Endothelial cell (in vitro differentiated cells): Measurements from ENCODE around the gene KRT2. TPM values are rescaled to one million over a fixed set of nuclear protein-coding genes. Genes with fewer than 3 reads are reported as not detected.

Source experiments
- DNase-seq: peaks from one replicate; pipeline ENCODE4 v3.0.0; 2021; ENCODE audit warnings: low spot score
- H3K27ac Mint-ChIP-seq: one replicate; pipeline ENCODE4 v1.8.0; 2021; ENCODE audit warnings: mixed read lengths, inconsistent platforms; ENCODE audit not compliant: unreplicated experiment
- H3K27me3 Mint-ChIP-seq: one replicate; pipeline ENCODE4 v1.8.0; 2021; ENCODE audit warnings: mild to moderate bottlenecking, moderate library complexity, mixed read lengths, inconsistent platforms; ENCODE audit not compliant: unreplicated experiment
- H3K36me3 Mint-ChIP-seq: one replicate; pipeline ENCODE4 v1.8.0; 2021; ENCODE audit warnings: mild to moderate bottlenecking, low read depth, mixed read lengths, inconsistent platforms; ENCODE audit not compliant: unreplicated experiment
- H3K4me1 Mint-ChIP-seq: one replicate; pipeline ENCODE4 v1.8.0; 2021; ENCODE audit warnings: mild to moderate bottlenecking, mixed read lengths, inconsistent platforms; ENCODE audit not compliant: unreplicated experiment
- H3K4me3 Mint-ChIP-seq: one replicate; pipeline ENCODE4 v1.8.0; 2021; ENCODE audit warnings: mild to moderate bottlenecking, mixed read lengths, inconsistent platforms; ENCODE audit not compliant: unreplicated experiment
- H3K9me3 Mint-ChIP-seq: one replicate; pipeline ENCODE4 v1.8.0; 2021; ENCODE audit warnings: mixed read lengths, inconsistent platforms; ENCODE audit not compliant: unreplicated experiment
- total RNA-seq: library from RNA; stranded (reverse); fragmentation: NEBNext Ultra II Directional; extraction: Animal tissue kit (Norgen Biotek cat#: 25700); gene quantifications from one replicate; pipeline ENCODE4 v1.2.1, GENCODE V29; 2021; ENCODE audit not compliant: unreplicated experiment
- TF ChIP-seq, protein P1 (sequence below): fragments of 200-600 bp; sonication (generic); IDR thresholded peaks from one replicate; pipeline ENCODE4 v1.5.0; 2021; ENCODE audit warnings: antibody characterized with exemption; ENCODE audit not compliant: unreplicated experiment

Gene KRT2
- total RNA-seq, 1 donor from 2014 or later = not detected

DNA sequence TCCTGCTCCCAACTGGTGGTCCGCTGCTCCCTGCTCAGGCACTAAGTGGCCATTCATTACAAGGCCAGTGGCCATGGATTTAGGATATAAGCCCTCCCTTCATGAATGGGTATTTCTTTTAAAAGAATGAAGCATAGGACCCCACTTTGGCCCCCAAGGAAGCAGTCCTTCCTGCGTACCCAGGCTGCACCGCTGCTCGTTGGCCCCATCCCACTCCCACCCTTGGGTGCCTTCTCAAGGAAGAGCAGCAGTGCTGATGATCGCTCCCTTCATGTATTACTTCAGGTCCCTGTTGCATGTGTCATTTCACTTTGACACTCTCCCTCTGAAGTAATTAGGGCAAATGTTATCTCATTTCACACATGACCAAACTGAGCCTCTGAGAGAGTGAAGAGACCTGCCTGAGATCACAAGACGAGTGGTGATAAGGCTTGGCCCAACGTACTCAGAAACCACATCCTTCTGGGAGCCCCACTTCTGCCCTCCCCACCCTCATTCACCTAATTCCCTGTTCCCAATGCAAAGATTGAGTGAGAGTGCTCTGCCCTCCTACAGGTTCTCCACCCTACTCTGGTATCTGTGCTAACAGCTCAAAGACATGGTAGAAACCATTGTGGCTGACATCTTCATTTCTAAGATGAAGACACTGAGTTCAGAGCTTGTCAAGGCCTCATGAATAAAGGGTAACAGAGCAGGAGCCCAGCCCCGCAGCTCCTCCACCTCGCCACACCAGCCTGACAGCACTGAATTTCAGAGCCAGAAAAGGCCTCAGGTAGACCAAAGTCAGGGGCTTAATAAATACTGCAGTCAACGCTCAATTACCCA lies 10.3 kb upstream of the KRT2 start:
- Mint-ChIP-seq H3K4me1 (no peaks in the 10 kb centered on the region), H3K36me3 (no peaks in the 10 kb centered on the region), H3K27ac (no peak overlapping the region), H3K4me3 (no peak overlapping the region), H3K9me3 (no peaks in the 10 kb centered on the region), H3K27me3 (peaks cover 3% of the 10 kb centered on the region)
- DNase-seq = no peak
- TF ChIP-seq, protein P1, sequence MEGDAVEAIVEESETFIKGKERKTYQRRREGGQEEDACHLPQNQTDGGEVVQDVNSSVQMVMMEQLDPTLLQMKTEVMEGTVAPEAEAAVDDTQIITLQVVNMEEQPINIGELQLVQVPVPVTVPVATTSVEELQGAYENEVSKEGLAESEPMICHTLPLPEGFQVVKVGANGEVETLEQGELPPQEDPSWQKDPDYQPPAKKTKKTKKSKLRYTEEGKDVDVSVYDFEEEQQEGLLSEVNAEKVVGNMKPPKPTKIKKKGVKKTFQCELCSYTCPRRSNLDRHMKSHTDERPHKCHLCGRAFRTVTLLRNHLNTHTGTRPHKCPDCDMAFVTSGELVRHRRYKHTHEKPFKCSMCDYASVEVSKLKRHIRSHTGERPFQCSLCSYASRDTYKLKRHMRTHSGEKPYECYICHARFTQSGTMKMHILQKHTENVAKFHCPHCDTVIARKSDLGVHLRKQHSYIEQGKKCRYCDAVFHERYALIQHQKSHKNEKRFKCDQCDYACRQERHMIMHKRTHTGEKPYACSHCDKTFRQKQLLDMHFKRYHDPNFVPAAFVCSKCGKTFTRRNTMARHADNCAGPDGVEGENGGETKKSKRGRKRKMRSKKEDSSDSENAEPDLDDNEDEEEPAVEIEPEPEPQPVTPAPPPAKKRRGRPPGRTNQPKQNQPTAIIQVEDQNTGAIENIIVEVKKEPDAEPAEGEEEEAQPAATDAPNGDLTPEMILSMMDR = no peak

DNA sequence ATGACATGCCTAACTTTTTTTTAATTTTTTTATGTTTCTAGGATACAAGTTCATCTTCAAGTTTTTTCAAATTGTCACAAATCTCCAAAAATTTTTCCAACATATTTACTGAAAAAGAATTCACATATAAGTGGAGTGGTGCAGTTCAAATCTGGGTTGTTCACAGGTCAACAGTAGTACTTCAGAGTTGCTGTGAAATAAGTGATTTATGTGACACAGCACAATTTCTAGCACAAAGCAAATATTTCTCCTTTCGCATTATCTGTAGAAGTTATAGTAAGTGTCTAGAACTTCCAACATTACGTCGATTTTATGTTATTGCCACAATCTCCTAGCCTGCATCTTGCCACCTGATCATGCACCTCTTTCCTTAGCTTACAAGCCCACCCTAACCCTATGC lies 9.7 kb upstream of the KRT2 start:
- Mint-ChIP-seq H3K36me3 (no peaks in the 10 kb centered on the region), H3K27ac (no peak overlapping the region), H3K4me1 (peaks cover 2% of the 10 kb centered on the region), H3K9me3 (no peaks in the 10 kb centered on the region), H3K4me3 (no peak overlapping the region), H3K27me3 (peaks cover 3% of the 10 kb centered on the region)
- TF ChIP-seq, protein P1 = no peak
- DNase-seq = no peak

DNA sequence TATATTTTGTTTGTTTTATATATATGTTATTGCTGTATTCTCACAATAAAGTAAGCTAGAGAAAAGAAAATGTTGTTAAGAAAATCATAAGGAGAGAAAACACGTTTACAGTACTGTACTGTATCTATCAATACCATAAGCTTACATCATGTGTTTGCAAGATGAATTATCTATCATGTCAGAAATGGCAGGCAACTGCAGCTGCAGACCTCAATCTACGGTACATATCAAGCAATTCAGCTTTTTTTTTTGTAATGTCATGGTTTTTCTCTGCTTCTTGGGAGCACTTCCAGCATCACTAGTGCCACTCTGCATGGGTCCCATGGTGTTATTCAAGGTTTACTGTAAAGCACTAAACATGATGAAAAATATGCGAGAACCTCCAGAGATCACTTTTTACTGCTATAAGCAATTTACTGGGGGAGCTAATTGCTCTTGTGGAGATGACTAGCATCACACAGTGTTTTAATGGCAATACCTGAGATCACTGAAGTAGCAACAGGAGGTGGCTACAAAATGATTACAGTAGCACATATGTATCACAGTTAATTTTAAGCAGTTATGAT lies 9.0 kb upstream of the KRT2 start:
- TF ChIP-seq, protein P1 = no peak
- Mint-ChIP-seq H3K9me3 (no peaks in the 10 kb centered on the region), H3K27ac (no peak overlapping the region), H3K27me3 (peaks cover 6% of the 10 kb centered on the region), H3K36me3 (no peaks in the 10 kb centered on the region), H3K4me1 (peaks cover 8% of the 10 kb centered on the region), H3K4me3 (no peak overlapping the region)
- DNase-seq = no peak

DNA sequence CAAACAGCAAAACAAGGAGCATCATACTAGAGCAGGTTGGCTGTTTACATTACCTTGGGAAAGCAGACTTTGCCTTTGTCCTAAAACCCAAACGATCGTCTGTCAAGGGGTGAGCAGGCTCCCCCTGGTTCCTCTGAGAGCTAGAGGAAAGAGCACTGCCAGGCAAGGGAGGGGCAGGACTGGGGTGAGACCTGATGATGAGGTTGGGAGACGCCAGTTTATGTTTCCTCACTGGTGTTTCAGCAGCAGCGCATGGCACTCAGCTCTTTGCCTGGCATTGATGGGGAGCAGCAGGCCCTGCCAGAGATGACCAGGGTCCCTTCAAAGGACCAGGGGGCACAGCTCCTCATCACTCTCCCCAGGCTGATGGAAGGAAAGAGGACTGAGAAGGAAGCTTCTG lies 7.9 kb upstream of the KRT2 start:
- Mint-ChIP-seq H3K9me3 (no peaks in the 10 kb centered on the region), H3K4me1 (peaks cover 15% of the 10 kb centered on the region), H3K27me3 (peaks cover 8% of the 10 kb centered on the region), H3K4me3 (no peak overlapping the region), H3K36me3 (no peaks in the 10 kb centered on the region), H3K27ac (no peak overlapping the region)
- TF ChIP-seq, protein P1 = no peak
- DNase-seq = no peak

DNA sequence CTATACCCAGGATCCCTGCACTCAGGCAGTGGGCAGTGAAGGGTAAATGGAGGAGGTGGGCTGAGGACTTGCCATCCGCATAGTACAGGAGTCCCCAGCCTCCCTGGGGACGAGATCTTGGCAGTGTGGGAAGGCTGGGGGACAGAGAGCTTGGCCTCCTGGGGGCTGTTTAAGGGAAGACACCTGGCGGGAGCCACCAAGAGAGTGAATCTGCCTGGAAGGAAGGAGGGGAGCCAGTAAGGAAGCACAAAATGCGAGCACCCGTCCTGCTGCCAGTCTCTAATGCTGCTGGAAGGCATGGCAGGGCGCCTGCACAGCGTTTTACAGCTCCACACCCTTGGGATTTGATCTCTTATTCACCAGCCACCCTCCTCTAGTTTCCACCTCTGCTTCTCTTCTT lies 7.4 kb upstream of the KRT2 start:
- Mint-ChIP-seq H3K27ac (no peak overlapping the region), H3K27me3 (peaks cover 8% of the 10 kb centered on the region), H3K4me1 (peaks cover 15% of the 10 kb centered on the region), H3K36me3 (no peaks in the 10 kb centered on the region), H3K9me3 (no peaks in the 10 kb centered on the region), H3K4me3 (no peak overlapping the region)
- TF ChIP-seq, protein P1 = no peak
- DNase-seq = no peak
